ENCODE data around the gene EEF1AKMT4.

GRCh38 chr3:184299488-184300377, 50.3 kb downstream of the EEF1AKMT4 start:
- TF ChIP-seq CTCF (IDR thresholded peaks at IDR 0.05) (no peak), POLR2A (IDR thresholded peaks at IDR 0.05) (no peak)

All from body of pancreas (tissue), 4 donors.